ENCODE results near the gene CNN1.

DNA sequence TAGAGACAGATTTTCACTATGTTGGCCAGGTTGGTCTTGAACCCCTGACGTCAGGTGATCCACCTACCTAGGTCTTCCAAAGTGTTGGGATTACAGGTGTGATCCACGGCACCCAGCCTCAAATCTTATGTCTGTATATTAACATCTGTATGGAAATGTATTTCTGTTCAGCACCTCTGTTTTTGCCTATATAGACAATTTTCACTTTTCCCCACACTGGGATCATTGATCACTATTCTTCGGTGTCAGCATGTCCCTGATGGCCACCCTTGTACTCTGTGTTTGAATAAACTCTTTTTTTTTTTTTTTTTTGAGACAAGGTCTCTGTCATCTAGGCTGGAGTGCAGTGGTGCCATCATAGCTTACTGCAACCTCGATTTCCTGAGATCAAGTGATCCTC lies 55.4 kb downstream of the CNN1 start:
- TF ChIP-seq CTCF (IDR thresholded peaks at IDR 0.05; ENCODE audit: low read depth, low read length): no peak
- no peak for TF ChIP-seq POLR2A (IDR thresholded peaks at IDR 0.05; ENCODE audit: extremely low read depth, insufficient read length)

Measured in NB4 (cell line).